Measurements from ENCODE around the gene LIN7B. TPM values are rescaled to one million over a fixed set of nuclear protein-coding genes. Genes with fewer than 3 reads are reported as not detected.
A peak's percentile ranks its signal among the peaks of the same experiment; 100 is the strongest.
"Not testable (repeated sequence)": the region's sequence is repeated elsewhere in the genome, so short reads cannot be mapped to it uniquely, and the experiment has no call there.

LIN7B gene
- total RNA-seq, 4 donors from 2014 or later: 53.9 to 62.5 (median 54.7) TPM

DNA sequence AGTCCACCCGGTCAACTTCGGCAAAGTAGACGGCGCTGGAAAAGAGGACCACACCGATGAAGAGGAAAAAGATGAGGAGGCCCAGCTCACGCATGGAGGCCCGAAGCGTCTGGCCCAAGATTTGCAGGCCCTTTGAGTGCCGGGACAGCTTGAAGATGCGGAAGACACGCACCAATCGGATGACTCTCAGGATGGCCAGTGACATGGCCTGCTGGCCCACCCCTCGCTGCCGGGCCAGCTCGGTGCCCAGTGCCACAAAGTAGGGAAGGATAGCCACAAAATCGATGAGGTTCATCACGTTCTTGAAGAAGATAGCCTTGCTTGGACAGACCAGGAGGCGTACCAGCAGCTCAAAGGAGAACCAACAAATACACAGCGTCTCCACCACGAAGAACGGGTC, 43.8 kb upstream of the LIN7B start:
- 96 to 97% methylated on average over 21 of the region's 21 CpGs for WGBS, 2 donors
- intact Hi-C loops (cut with DNase I; ENCODE audit: low total_unique reads): no loop called here
- DNase-seq (ENCODE audit: low spot score in 2 of 2): no peak
- no peak overlapping the region for H3K4me3 ChIP-seq (ENCODE audit: low read depth, poor library complexity, severe bottlenecking)
- TF ChIP-seq, protein P1, sequence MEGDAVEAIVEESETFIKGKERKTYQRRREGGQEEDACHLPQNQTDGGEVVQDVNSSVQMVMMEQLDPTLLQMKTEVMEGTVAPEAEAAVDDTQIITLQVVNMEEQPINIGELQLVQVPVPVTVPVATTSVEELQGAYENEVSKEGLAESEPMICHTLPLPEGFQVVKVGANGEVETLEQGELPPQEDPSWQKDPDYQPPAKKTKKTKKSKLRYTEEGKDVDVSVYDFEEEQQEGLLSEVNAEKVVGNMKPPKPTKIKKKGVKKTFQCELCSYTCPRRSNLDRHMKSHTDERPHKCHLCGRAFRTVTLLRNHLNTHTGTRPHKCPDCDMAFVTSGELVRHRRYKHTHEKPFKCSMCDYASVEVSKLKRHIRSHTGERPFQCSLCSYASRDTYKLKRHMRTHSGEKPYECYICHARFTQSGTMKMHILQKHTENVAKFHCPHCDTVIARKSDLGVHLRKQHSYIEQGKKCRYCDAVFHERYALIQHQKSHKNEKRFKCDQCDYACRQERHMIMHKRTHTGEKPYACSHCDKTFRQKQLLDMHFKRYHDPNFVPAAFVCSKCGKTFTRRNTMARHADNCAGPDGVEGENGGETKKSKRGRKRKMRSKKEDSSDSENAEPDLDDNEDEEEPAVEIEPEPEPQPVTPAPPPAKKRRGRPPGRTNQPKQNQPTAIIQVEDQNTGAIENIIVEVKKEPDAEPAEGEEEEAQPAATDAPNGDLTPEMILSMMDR (IDR thresholded peaks at IDR 0.05): no peak
- no peak for TF ChIP-seq POLR2A (IDR thresholded peaks at IDR 0.05)

DNA sequence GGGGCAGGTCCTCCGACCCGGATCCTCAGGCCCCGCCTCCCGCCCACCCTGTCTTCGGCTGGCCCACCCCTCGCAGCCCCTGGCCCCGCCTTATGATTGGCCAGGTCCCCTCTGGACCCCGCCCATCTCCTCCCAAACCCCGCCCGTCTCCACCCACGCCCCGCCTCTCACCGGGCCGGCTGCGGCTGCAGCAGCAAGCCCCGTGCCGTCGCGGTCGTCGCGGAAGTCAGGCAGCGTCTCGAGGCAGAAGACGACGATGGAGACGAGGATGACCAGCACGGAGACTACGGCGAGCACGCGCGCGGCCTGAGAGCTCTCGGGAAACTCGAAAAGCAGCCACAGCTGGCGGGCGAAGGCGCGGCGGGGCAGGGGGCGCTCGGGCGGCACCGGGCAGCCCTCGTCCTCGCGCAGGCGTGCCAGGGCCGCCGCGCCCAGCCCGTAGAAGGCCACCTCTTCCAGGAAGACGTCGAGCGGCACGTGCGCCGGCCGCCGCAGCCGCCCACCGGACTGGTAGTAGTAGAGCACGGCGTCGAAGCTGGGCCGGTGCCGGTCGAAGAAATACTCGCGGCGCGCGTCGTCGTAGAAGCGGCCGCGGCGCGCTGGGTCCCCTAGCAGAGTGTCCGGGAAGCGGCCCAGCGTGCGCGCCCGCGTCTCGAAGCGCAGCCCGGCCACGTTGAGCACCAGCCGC, 42.2 kb upstream of the LIN7B start:
- intact Hi-C loops (cut with DNase I; ENCODE audit: low total_unique reads): no loop called here
- peak in 1 of 2 donors; percentile 84 for DNase-seq (ENCODE audit: low spot score in 2 of 2)
- TF ChIP-seq POLR2A (IDR thresholded peaks at IDR 0.05): no peak
- TF ChIP-seq, protein P1 (IDR thresholded peaks at IDR 0.05): no peak
- 5% methylated on average over 31 to 32 of the region's 93 CpGs for WGBS, 2 donors
- no peak overlapping the region for H3K4me3 ChIP-seq (ENCODE audit: low read depth, poor library complexity, severe bottlenecking)

DNA sequence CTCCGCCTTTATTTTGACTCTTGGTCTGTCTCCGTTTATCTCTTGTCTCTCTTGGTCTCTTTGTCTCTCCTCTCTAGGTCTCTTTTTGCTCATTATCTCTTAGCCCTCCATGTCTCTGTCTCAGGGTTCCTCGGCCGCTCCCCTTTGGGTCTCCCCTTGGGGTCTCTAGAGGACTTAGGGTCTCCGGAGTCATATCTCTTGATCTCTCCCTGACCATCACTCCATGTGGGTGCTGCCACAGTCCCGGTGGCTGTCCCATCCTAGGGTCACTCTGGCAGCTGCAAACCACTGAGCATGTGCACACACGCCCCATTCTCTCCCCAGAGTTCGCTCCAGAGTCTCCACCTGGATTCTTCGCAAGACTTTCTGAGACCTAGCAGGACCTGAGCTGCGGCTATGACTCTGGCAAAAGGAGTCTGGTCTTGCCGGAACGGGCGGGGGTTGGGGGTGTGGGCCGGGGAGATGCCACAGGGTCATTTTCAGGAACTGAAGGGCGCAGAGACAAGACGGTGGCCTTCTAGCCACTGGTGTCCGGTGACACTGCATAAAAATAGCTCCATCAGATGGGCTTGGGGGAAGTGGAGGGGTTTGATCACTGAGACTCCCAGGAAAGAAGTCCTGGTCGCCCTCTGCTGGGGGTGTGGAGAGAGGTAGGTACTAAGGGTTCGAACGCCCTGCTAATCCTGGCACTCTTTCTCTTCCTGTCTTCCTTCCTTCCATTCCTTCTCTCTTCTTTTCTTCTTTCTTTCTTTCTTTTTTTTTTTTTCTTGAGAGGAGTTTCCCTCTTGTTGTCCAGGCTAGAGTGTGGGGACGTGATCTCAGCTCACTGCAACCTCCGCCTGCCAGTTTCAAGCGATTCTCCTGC, 40.4 kb upstream of the LIN7B start:
- no peak overlapping the region for H3K4me3 ChIP-seq (ENCODE audit: low read depth, poor library complexity, severe bottlenecking)
- TF ChIP-seq, protein P1 (IDR thresholded peaks at IDR 0.05): no peak
- TF ChIP-seq POLR2A (IDR thresholded peaks at IDR 0.05): no peak
- intact Hi-C loops (cut with DNase I; ENCODE audit: low total_unique reads): no loop called here

DNA sequence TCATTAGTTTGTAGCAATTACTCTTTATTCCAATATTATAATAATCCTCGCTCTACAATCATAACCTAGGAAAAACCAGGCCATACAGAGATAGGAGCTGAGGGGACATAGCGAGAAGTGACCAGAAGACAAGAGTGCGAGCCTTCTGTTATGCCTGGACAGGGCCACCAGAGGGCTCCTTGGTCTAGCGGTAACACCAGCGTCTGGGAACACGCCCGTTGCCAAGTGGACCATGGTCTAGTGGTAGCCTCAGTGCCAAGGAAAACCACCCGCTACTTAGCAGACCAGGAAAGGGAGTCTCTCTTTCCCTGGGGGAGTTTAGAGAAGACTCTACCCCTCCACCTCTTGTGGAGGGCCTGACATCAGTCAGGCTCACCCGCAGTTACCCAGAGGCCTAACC, 39.3 kb upstream of the LIN7B start:
- TF ChIP-seq, protein P1 (IDR thresholded peaks at IDR 0.05): peak in 1 of 3 donors; percentile 50
- intact Hi-C loops (cut with DNase I; ENCODE audit: low total_unique reads); H3K4me3 ChIP-seq (ENCODE audit: low read depth, poor library complexity, severe bottlenecking): not testable (repeated sequence)
- 27 to 29% methylated on average over 9 of the region's 9 CpGs for WGBS, 2 donors
- DNase-seq (ENCODE audit: low spot score in 2 of 2): peak; percentile 46 to 91

More for the DNA sequence above, 40.4 kb upstream of the LIN7B start:
- DNase-seq (ENCODE audit: low spot score in 2 of 2): peak in 1 of 2 donors; percentile 81
- 47 to 50% methylated on average over 23 of the region's 23 CpGs for WGBS, 2 donors

DNA sequence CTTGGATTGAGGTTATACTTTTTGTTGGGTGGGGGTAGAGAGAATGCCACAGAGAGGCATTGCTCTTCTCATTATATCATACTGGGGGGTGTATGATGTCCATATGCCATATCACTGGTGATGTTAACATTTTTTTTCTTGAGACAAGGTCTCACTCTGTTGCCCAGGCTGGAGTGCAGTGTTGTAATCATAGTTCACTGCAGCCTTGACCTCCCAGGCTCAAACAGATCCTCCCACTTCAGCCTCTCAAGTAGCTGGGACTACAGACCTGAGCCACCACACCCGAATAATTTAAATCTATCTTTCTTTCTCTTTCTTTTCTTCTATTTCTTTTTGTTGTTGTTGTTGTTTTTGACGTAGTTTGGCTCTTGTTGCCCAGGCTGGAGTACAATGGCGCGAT, 33.8 kb upstream of the LIN7B start:
- no peak overlapping the region for H3K4me3 ChIP-seq (ENCODE audit: low read depth, poor library complexity, severe bottlenecking)
- 85 to 92% methylated on average over 4 of the region's 4 CpGs for WGBS, 2 donors
- DNase-seq (ENCODE audit: low spot score in 2 of 2): no peak
- no peak for TF ChIP-seq POLR2A (IDR thresholded peaks at IDR 0.05)
- TF ChIP-seq, protein P1 (IDR thresholded peaks at IDR 0.05): no peak
- intact Hi-C loops (cut with DNase I; ENCODE audit: low total_unique reads): no loop called here

All from lower leg skin (tissue), 4 donors.